ENCODE data around the gene CTNND2.

GRCh38 chr5:11072076-11072475 lies 832.2 kb downstream of the CTNND2 start:
- TF ChIP-seq CTCF (IDR thresholded peaks at IDR 0.05) (no peak), POLR2A (IDR thresholded peaks at IDR 0.05) (no peak)

All from thyroid gland (tissue), 4 donors.